AG04449 (cell line): ENCODE results near the gene SLIT1.

Source experiments
- CTCF ChIA-PET: fragments of 350-600 bp; formaldehyde crosslinking; extraction: SDS; loops from one replicate; lab custom pipeline; 2021; ENCODE audit warnings: antibody characterized with exemption; lab: Yijun Ruan, JAX
- POLR2A ChIA-PET: fragments of 400-600, 350-600 bp; formaldehyde crosslinking; extraction: SDS; loops from one replicate; lab custom pipeline; 2020; ENCODE audit warnings: antibody characterized with exemption, inconsistent platforms; lab: Yijun Ruan, JAX
- DNase-seq: peaks from one replicate; pipeline ENCODE4 v3.0.0-alpha.2; 2010; ENCODE audit warnings: low read depth, low spot score
- H3K4me3 ChIP-seq: 2 replicates; pipeline ENCODE4 v1.5.1; 2011; ENCODE audit warnings: low read depth, mild to moderate bottlenecking, control low read depth, low read length
- CTCF ChIP-seq: IDR thresholded peaks from one replicate; pipeline ENCODE4 v1.5.1; 2011; ENCODE audit warnings: mild to moderate bottlenecking, moderate library complexity, low read length, control low read depth, inconsistent platforms; ENCODE audit not compliant: insufficient read depth; ENCODE audit errors: missing control alignments

The SLIT1 gene

GRCh38 chr10:96959733-96960132, 226.0 kb downstream of the SLIT1 start:
- H3K4me3 ChIP-seq, result no peak overlapping the region
- no peak for DNase-seq
- ChIA-PET POLR2A (no interaction called here), CTCF (interaction anchor here (1.1 kb wide), 1 partner anchor 251 kb away, joined by 3 read pairs; no protein-coding TSS in a partner anchor)
- no peak for TF ChIP-seq CTCF

GRCh38 chr10:96958071-96958470, 227.7 kb downstream of the SLIT1 start:
- no peak overlapping the region for H3K4me3 ChIP-seq
- POLR2A ChIA-PET, result no interaction called here
- no peak for TF ChIP-seq CTCF
- DNase-seq, result no peak
- CTCF ChIA-PET, result interaction anchor here (1.3 kb wide), 1 partner anchor 35 kb away, joined by 3 read pairs; no protein-coding TSS in a partner anchor

- no peak for DNase-seq
- H3K4me3 ChIP-seq, result no peak overlapping the region
- ChIA-PET CTCF (interaction anchor here (1.0 to 1.2 kb wide), 2 partner anchors 15 to 44 kb away, joined by 3 read pairs; no protein-coding TSS in a partner anchor), POLR2A (no interaction called here)
- no peak for TF ChIP-seq CTCF
Observed at GRCh38 chr10:96955794-96956193, 230.0 kb downstream of the SLIT1 start.

- no peak for TF ChIP-seq CTCF
- no peak for DNase-seq
- H3K4me3 ChIP-seq, result no peak overlapping the region
- CTCF ChIA-PET, result no interaction called here
- POLR2A ChIA-PET, result no interaction called here
Observed at GRCh38 chr10:96951954-96952353, 233.8 kb downstream of the SLIT1 start.

GRCh38 chr10:96949039-96949683, 236.6 kb downstream of the SLIT1 start:
- H3K4me3 ChIP-seq, result no peak overlapping the region
- ChIA-PET POLR2A (no interaction called here), CTCF (interaction anchor here (0.8 kb wide), 1 partner anchor 73 kb away, joined by 3 read pairs; no protein-coding TSS in a partner anchor)
- no peak for TF ChIP-seq CTCF
- no peak for DNase-seq
